Muscle of back (tissue), 11 donors: ENCODE measurements around the gene TLL1. TPM values are rescaled to one million over a fixed set of nuclear protein-coding genes. Genes with fewer than 3 reads are reported as not detected.

ENCODE experiments used
- DNase-seq, 3 donors: peaks; one replicate each; pipeline versions ENCODE4 v3.0.0 to v3.0.0-alpha.2; 2013
- polyA plus RNA-seq, 10 donors: library from polyadenylated mRNA; unstranded; fragments of 120-200 nt; gene quantifications; one replicate each; pipeline ENCODE4 v1.2.1, GENCODE V29; 2013; ENCODE audit not compliant: insufficient read length in 10 of 10

The TLL1 gene
- polyA plus RNA-seq, 10 donors = 1.3 to 4.5 (median 2.3) TPM

- DNase-seq = no peak
Observed at GRCh38 chr4:166146806-166147540, 273.9 kb downstream of the TLL1 start.
